ENCODE results near the gene PATZ1.
"Not testable (repeated sequence)": the region's sequence is repeated elsewhere in the genome, so short reads cannot be mapped to it uniquely, and the experiment has no call there.

DNA sequence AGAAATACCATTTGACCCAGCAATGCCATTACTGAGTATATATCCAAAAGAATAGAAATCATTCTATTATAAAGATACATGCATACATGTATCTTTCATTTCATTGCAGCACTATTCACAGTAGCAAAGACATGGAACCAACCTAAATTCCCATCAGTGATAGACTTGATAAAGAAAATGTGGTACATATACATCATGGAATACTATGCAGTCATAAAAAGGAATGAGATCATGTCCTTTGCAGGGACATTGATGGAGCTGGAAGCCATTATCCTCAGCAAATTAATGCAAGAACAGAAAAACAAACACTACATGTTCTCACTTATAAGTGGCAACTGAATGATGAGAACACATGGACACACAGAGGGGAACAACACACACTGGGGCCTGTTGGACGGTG, 31.9 kb downstream of the PATZ1 start:
- TF ChIP-seq CTCF, POLR2A (IDR thresholded peaks at IDR 0.05): not testable (repeated sequence)

All from ovary (tissue), 3 donors.